OCI-LY1 (cell line): Measurements from ENCODE around the gene PIP4K2C.
"Not testable (repeated sequence)": the region's sequence is repeated elsewhere in the genome, so short reads cannot be mapped to it uniquely, and the experiment has no call there.

ENCODE experiments used
- H2AFZ ChIP-seq: fragments of 200-600 bp; sonication (generic), shearing (Covaris generic); 2 replicates; pipeline ENCODE4 v1.6.0; 2014; ENCODE audit warnings: antibody characterized with exemption, mild to moderate bottlenecking, low read length
- H3F3A ChIP-seq: fragments of 200-600 bp; sonication (generic), shearing (Covaris generic); 2 replicates; pipeline ENCODE4 v1.6.0; 2014; ENCODE audit warnings: mild to moderate bottlenecking, antibody characterized with exemption, low read length, moderate library complexity; ENCODE audit not compliant: insufficient read depth
- H3K27ac ChIP-seq: fragments of 200-600 bp; sonication (generic); 2 replicates; pipeline ENCODE4 v1.5.1; 2014; ENCODE audit warnings: low read length, mixed run types, mild to moderate bottlenecking, low read depth; ENCODE audit not compliant: poor library complexity, severe bottlenecking
- H3K27me3 ChIP-seq: fragments of 200-600 bp; sonication (generic); 2 replicates; pipeline ENCODE4 v1.6.0; 2014; ENCODE audit warnings: antibody characterized with exemption, mild to moderate bottlenecking, low read length, moderate library complexity; ENCODE audit not compliant: insufficient read depth
- H3K36me3 ChIP-seq: fragments of 200-600 bp; sonication (generic); 2 replicates; pipeline ENCODE4 v1.6.1; 2014; ENCODE audit warnings: mild to moderate bottlenecking, antibody characterized with exemption, low read length, moderate library complexity, mixed read lengths; ENCODE audit not compliant: insufficient read depth
- H3K4me1 ChIP-seq: fragments of 200-600 bp; sonication (generic); 2 replicates; pipeline ENCODE4 v1.5.1; 2014; ENCODE audit warnings: mild to moderate bottlenecking, low read length, moderate library complexity; ENCODE audit not compliant: insufficient read depth, severe bottlenecking
- H3K4me2 ChIP-seq: fragments of 200-600 bp; sonication (generic), shearing (Covaris generic); 2 replicates; pipeline ENCODE4 v1.6.1; 2014; ENCODE audit warnings: low read length
- H3K4me3 ChIP-seq: fragments of 200-600 bp; sonication (generic); 2 replicates; pipeline ENCODE4 v1.5.1; 2014; ENCODE audit warnings: low read length, low read depth, mild to moderate bottlenecking, mixed read lengths; ENCODE audit not compliant: poor library complexity, severe bottlenecking
- H3K79me2 ChIP-seq: fragments of 200-600 bp; shearing (Covaris generic); 2 replicates; pipeline ENCODE4 v1.6.1; 2016; ENCODE audit warnings: mixed run types, low read length, mixed read lengths; ENCODE audit not compliant: insufficient read depth
- H3K9ac ChIP-seq: fragments of 200-600 bp; sonication (generic), shearing (Covaris generic); 2 replicates; pipeline ENCODE4 v1.6.1; 2014; ENCODE audit warnings: mild to moderate bottlenecking, low read length, mixed read lengths
- H3K9me2 ChIP-seq: fragments of 200-600 bp; sonication (generic), shearing (Covaris generic); 2 replicates; pipeline ENCODE4 v1.6.1; 2014; ENCODE audit warnings: low read depth, mild to moderate bottlenecking, low read length, mixed read lengths
- H3K9me3 ChIP-seq: fragments of 200-600 bp; shearing (Covaris generic); 2 replicates; pipeline ENCODE4 v1.6.1; 2014; ENCODE audit warnings: low read length, mixed read lengths
- H4K20me1 ChIP-seq: fragments of 200-600 bp; sonication (generic), shearing (Covaris generic); 2 replicates; pipeline ENCODE4 v1.6.0; 2016; ENCODE audit warnings: mild to moderate bottlenecking, low read length; ENCODE audit not compliant: insufficient read depth
- EZH2 ChIP-seq: fragments of 200-600 bp; sonication (generic), shearing (Covaris generic); IDR thresholded peaks from 2 replicates; pipeline ENCODE4 v1.8.0; 2017; ENCODE audit warnings: borderline replicate concordance, mixed run types, mild to moderate bottlenecking, antibody characterized with exemption, low read length, moderate library complexity, mixed read lengths
- TF ChIP-seq, protein P1 (sequence below): fragments of 200-600 bp; sonication (generic), shearing (Covaris generic); IDR thresholded peaks from 2 replicates; pipeline ENCODE4 v1.5.1; 2017; ENCODE audit warnings: mild to moderate bottlenecking, antibody characterized with exemption, low read length, moderate library complexity, mixed read lengths

The PIP4K2C gene

DNA sequence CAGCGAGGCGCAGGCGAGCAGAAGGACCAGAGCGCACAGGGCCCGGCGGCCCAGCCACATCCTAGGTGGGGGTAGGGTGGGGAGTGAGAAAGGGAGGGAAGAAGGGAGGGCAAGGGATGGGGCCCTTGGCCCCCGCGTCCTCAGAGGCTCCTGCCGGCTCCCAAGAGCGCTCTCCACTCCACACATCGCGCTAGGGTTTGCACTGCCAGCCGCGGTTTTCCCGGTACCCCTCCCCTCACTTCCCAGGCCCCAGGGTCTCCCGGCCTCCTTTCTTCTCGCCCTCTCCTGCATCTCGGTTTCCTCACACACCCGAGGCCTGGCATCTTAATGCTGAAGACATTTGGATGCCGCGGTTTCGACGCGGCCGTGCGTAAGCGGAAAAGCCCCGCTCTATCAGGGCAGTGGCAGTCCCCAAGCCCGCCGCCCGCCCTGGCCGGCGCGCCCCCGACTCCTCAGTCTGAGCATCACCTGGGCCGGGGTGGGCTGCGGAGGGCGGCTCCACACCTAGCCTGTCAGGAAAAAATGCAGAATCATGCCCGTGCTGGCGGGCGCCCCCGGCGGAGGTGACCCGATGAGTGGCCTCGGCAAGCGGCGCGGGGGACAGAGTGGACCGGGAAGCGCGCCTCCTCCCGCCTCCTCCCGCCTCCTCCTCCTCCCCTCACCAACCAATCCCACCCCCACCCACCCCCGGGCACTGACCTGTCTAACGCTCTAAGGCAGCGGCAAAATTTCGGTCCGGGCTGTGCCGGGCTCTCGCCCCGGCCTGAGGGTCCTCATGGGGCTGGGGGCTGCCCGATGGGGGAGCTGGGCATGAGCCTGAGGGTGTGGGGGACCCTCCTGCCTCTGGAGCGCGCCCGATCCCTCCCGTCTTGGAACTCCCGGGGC is 41.3 kb downstream of the PIP4K2C start:
- no peaks in the 10 kb centered on the region for H3K9me2 ChIP-seq
- H3K27me3 ChIP-seq: no peaks in the 10 kb centered on the region; the same call in 1 of the 2 replicates
- no peak overlapping the region for H3K27ac ChIP-seq
- no peaks in the 10 kb centered on the region for H4K20me1 ChIP-seq
- peaks cover 17% of the 10 kb centered on the region for H3K4me1 ChIP-seq
- H3K36me3 ChIP-seq: no peaks in the 10 kb centered on the region
- peak overlapping the region; percentile 75 for H3K9ac ChIP-seq
- H3K9me3 ChIP-seq: no peaks in the 10 kb centered on the region
- peak overlapping the region; percentile 87 for H3K4me2 ChIP-seq
- no peak for TF ChIP-seq EZH2
- TF ChIP-seq, protein P1, sequence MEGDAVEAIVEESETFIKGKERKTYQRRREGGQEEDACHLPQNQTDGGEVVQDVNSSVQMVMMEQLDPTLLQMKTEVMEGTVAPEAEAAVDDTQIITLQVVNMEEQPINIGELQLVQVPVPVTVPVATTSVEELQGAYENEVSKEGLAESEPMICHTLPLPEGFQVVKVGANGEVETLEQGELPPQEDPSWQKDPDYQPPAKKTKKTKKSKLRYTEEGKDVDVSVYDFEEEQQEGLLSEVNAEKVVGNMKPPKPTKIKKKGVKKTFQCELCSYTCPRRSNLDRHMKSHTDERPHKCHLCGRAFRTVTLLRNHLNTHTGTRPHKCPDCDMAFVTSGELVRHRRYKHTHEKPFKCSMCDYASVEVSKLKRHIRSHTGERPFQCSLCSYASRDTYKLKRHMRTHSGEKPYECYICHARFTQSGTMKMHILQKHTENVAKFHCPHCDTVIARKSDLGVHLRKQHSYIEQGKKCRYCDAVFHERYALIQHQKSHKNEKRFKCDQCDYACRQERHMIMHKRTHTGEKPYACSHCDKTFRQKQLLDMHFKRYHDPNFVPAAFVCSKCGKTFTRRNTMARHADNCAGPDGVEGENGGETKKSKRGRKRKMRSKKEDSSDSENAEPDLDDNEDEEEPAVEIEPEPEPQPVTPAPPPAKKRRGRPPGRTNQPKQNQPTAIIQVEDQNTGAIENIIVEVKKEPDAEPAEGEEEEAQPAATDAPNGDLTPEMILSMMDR: no peak
- peak overlapping the region; percentile 67 for H2AFZ ChIP-seq
- no peaks in the 10 kb centered on the region for H3K79me2 ChIP-seq
- H3F3A ChIP-seq: no peaks in the 10 kb centered on the region
- H3K4me3 ChIP-seq: peak overlapping the region; percentile 71

DNA sequence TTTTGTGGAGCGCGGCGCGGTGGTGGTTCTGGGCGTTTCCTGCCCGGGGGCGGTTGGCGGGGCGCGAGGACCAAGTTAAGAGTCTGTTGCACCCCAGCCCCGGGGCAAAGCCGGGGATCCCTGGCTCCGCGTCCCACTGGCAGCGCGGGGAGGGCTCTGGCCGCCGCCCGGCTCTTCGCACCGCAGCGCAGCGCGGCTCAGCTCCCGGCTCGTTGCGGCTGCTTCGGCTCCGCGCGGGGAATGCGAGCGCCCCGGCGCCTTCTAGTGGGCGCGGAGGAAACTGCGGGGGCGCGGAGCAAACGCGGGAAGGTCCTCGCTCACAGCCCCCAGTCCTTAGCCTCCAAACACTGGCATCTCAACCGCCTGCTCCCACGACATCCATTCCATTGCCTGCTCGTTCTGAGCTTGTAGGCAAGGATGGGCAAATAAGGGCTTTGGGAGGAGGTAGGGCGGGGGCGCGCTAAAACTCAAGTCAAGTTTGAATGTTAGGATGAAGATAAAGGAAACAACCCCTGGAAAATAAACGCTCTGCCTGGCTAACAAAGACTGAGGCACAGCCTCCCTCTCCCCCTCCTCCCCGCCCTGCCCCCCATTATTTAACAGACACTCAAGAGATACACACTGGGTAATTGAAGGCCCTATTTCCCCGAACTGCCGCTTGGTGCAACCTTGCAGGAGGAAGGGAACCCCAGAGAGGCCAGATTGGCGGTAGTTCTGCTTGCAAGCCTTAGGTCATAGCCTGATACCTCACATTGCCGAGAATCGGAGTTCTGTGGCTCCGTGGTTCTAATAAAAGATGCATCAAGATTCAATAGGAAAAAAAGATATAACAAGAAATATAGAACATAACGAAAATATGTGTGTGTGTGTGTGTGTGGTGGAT is 42.2 kb downstream of the PIP4K2C start, which contains the start of gene B4GALNT1:
Gene B4GALNT1, minus strand, starts transcription at position 244 of the 883 bp plus-strand sequence. CDS start 1,069 bp downstream, outside the sequence.
- no peaks in the 10 kb centered on the region for H3K9me2 ChIP-seq
- H3F3A ChIP-seq: no peaks in the 10 kb centered on the region
- H3K27ac ChIP-seq: no peak within 1 kb of the TSS
- no peaks in the 10 kb centered on the region for H3K9me3 ChIP-seq
- peak within 1 kb of the TSS; percentile 71 for H3K4me3 ChIP-seq
- peak within 1 kb of the TSS; percentile 75 for H3K9ac ChIP-seq
- no peaks in the 10 kb centered on the region for H3K36me3 ChIP-seq
- peaks cover 17% of the 10 kb centered on the region for H3K4me1 ChIP-seq
- no peaks in the 10 kb centered on the region for H3K79me2 ChIP-seq
- H3K4me2 ChIP-seq: peak within 1 kb of the TSS; percentile 87
- TF ChIP-seq EZH2: no peak
- TF ChIP-seq, protein P1: peak; percentile 86
- H2AFZ ChIP-seq: peak within 1 kb of the TSS; percentile 67
- H4K20me1 ChIP-seq: no peaks in the 10 kb centered on the region
- H3K27me3 ChIP-seq: no peaks in the 10 kb centered on the region; the same call in 1 of the 2 replicates

DNA sequence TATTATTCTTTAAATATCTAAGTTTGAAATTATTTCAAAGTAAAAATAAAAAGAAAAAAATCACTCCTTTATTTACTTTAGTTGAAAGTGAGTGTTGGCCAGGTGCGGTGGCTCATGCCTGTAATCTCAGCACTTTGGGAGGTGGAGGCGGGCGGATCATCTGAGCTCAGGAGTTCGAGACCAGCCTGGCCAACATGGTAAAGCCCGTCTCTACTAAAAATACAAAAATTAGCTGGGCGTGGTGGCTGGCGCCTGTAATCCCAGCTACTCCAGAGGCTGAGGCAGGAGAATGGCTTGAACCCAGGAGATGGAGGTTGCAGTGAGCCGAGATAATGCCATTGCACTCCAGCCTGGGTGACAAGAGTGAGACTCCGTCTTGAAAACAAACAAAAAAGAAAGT is 45.7 kb downstream of the PIP4K2C start:
- not testable (repeated sequence) for H3K4me3 ChIP-seq, H2AFZ ChIP-seq, H3K9me2 ChIP-seq, H3K79me2 ChIP-seq, H3K27me3 ChIP-seq, H3K4me2 ChIP-seq, H3K9me3 ChIP-seq, H3K9ac ChIP-seq, H4K20me1 ChIP-seq, H3F3A ChIP-seq, H3K36me3 ChIP-seq, H3K27ac ChIP-seq
- peaks cover 16% of the 10 kb centered on the region for H3K4me1 ChIP-seq
